ENCODE data around the gene PTPRA.

GRCh38 chr20:2918096-2919049, 45.1 kb downstream of the PTPRA start:
- TF ChIP-seq FOS (IDR thresholded peaks at IDR 0.05; ENCODE audit: borderline replicate concordance, insufficient read depth, low read length) (no peak), EZH2 (IDR thresholded peaks at IDR 0.05; ENCODE audit: borderline replicate concordance, low read depth, low read length, severe bottlenecking) (no peak), CTCF (IDR thresholded peaks at IDR 0.05; ENCODE audit: extremely low read depth in 1 of 2, insufficient read depth in 1 of 2, low read depth in 1 of 2, low read length in 2 of 2) (no peak), POLR2AphosphoS5 (IDR thresholded peaks at IDR 0.05; ENCODE audit: insufficient read depth, low read depth, low read length) (no peak), POLR2A (IDR thresholded peaks at IDR 0.05; ENCODE audit: low read depth, low read length) (no peak)

Data from endothelial cell of umbilical vein (primary cell).